Measurements from ENCODE around the gene FOXA2. TPM values are rescaled to one million over a fixed set of nuclear protein-coding genes. Genes with fewer than 3 reads are reported as not detected.

The FOXA2 gene
- total and polyA plus RNA-seq, 2 of the 13 experiments (the other 11 are each of a cell fraction or from before 2014, with no cell fraction given), result 8.8 to 12.2 TPM

DNA sequence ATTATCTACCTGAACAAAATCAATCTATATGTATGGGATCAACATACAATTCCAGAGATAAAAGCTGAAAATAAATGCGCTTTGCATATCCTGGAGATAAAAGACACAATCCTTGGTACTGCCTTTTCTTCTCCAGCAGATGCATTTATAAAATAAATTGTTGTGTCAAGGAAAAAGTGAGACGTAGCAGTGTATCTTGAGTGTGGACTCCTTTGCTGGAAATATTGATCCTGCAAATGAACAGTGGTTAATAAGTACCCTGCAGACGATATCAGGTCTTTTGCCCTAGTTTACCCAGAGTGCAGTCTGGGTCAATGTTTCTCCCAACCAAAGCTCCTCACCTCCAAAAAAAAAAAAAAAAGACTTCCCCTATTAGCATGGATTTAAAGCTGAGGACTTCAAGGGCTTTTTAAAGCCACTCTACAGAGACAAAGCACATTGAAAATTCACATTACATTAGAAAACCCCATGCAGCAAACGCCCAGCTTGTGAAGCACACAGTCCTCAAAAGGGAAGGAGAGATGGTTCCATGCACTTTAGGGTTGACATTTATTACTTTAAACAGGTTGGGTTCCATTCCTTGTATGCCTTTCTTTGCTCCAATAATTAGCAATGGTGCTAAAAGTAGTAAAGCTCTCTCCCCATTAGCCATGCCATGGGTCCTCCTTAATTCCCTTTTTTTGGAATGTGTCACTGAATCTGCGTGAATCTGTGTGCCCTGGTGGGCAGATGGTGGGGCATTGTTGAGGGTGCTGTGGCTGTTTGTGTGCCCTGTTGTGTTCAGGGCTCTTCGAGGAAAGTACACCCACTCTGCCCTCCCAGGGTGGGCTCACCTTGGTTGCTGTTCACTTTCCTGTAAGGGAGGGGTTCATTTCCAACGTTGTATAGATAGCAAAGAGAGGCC lies 21.1 kb downstream of the FOXA2 start (continued):
- TF ChIP-seq, protein P1, sequence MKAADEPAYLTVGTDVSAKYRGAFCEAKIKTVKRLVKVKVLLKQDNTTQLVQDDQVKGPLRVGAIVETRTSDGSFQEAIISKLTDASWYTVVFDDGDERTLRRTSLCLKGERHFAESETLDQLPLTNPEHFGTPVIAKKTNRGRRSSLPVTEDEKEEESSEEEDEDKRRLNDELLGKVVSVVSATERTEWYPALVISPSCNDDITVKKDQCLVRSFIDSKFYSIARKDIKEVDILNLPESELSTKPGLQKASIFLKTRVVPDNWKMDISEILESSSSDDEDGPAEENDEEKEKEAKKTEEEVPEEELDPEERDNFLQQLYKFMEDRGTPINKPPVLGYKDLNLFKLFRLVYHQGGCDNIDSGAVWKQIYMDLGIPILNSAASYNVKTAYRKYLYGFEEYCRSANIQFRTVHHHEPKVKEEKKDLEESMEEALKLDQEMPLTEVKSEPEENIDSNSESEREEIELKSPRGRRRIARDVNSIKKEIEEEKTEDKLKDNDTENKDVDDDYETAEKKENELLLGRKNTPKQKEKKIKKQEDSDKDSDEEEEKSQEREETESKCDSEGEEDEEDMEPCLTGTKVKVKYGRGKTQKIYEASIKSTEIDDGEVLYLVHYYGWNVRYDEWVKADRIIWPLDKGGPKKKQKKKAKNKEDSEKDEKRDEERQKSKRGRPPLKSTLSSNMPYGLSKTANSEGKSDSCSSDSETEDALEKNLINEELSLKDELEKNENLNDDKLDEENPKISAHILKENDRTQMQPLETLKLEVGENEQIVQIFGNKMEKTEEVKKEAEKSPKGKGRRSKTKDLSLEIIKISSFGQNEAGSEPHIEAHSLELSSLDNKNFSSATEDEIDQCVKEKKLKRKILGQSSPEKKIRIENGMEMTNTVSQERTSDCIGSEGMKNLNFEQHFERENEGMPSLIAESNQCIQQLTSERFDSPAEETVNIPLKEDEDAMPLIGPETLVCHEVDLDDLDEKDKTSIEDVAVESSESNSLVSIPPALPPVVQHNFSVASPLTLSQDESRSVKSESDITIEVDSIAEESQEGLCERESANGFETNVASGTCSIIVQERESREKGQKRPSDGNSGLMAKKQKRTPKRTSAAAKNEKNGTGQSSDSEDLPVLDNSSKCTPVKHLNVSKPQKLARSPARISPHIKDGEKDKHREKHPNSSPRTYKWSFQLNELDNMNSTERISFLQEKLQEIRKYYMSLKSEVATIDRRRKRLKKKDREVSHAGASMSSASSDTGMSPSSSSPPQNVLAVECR (CRISPR knock-in tag; IDR thresholded peaks at IDR 0.05; ENCODE audit: borderline replicate concordance), result no peak; the same call in 1 of the 2 replicates
- TF ChIP-seq PHF5A (CRISPR knock-in tag; IDR thresholded peaks at IDR 0.05; ENCODE audit: low read depth, unreplicated experiment) (no peak), TOE1 (CRISPR knock-in tag; IDR thresholded peaks at IDR 0.05) (no peak), SKIL (CRISPR knock-in tag; IDR thresholded peaks at IDR 0.05; ENCODE audit: borderline replicate concordance) (peak; percentile 38; the same call in 1 of the 2 replicates), GABPB1 (CRISPR knock-in tag; IDR thresholded peaks at IDR 0.05) (no peak), PBX3 (CRISPR knock-in tag; IDR thresholded peaks at IDR 0.05; ENCODE audit: borderline replicate concordance) (0 out of 2 replicates have a peak, but pooled peaks have one; percentile 30), CEBPB (IDR thresholded peaks at IDR 0.05; ENCODE audit: borderline replicate concordance, low read depth, low read length) (no peak), CBX2 (IDR thresholded peaks at IDR 0.05; ENCODE audit: low read depth, low read length) (no peak), CBX2 (CRISPR knock-in tag; IDR thresholded peaks at IDR 0.05; ENCODE audit: low read depth) (no peak), RBM22 (optimal IDR thresholded peaks at IDR 0.05; ENCODE audit: low read length) (peak; percentile 97), SOX6 (IDR thresholded peaks at IDR 0.05) (no peak), SOX6 (CRISPR knock-in tag; IDR thresholded peaks at IDR 0.05) (peak; percentile 60; the same call in 1 of the 2 replicates), GATA4 (IDR thresholded peaks at IDR 0.05; ENCODE audit: borderline replicate concordance, low read depth) (no peak), NFATC3 (CRISPR knock-in tag; IDR thresholded peaks at IDR 0.05) (no peak), PHF21A (CRISPR knock-in tag; IDR thresholded peaks at IDR 0.05) (peak; percentile 68), ISX (CRISPR knock-in tag; conservative IDR thresholded peaks at IDR 0.05) (no peak), TMF1 (CRISPR knock-in tag; IDR thresholded peaks at IDR 0.05; ENCODE audit: low read depth) (0 out of 2 replicates have a peak, but pooled peaks have one; percentile 65), RXRB (CRISPR knock-in tag; IDR thresholded peaks at IDR 0.05; ENCODE audit: borderline replicate concordance) (peak; percentile 70)
- TF ChIP-seq, protein P2, sequence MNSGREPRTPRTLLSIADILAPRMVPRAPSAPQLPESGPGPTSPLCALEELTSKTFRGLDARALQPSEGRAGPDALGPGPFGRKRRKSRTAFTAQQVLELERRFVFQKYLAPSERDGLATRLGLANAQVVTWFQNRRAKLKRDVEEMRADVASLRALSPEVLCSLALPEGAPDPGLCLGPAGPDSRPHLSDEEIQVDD (CRISPR knock-in tag; IDR thresholded peaks at IDR 0.05; ENCODE audit: borderline replicate concordance), result no peak
- TF ChIP-seq, protein P3, sequence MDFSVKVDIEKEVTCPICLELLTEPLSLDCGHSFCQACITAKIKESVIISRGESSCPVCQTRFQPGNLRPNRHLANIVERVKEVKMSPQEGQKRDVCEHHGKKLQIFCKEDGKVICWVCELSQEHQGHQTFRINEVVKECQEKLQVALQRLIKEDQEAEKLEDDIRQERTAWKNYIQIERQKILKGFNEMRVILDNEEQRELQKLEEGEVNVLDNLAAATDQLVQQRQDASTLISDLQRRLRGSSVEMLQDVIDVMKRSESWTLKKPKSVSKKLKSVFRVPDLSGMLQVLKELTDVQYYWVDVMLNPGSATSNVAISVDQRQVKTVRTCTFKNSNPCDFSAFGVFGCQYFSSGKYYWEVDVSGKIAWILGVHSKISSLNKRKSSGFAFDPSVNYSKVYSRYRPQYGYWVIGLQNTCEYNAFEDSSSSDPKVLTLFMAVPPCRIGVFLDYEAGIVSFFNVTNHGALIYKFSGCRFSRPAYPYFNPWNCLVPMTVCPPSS (IDR thresholded peaks at IDR 0.05), result no peak
